ENCODE data around the gene GHRH.

GHRH gene

GRCh38 chr20:37297066-37297736 is 35.6 kb upstream of the GHRH start:
- TF ChIP-seq TAF1 (IDR thresholded peaks at IDR 0.05; ENCODE audit: low read depth) = no peak
- no peak for TF ChIP-seq REST (IDR thresholded peaks at IDR 0.05; ENCODE audit: low read depth)
- TF ChIP-seq FOXM1 (IDR thresholded peaks at IDR 0.05; ENCODE audit: borderline replicate concordance, low read depth) = no peak
- no peak for TF ChIP-seq CEBPB (IDR thresholded peaks at IDR 0.05)
- TF ChIP-seq MAX (IDR thresholded peaks at IDR 0.05) = no peak
- no peak for TF ChIP-seq EP300 (IDR thresholded peaks at IDR 0.05; ENCODE audit: borderline replicate concordance)
- no peak for TF ChIP-seq RAD21 (IDR thresholded peaks at IDR 0.05; ENCODE audit: low read depth)
- TF ChIP-seq, protein P1, sequence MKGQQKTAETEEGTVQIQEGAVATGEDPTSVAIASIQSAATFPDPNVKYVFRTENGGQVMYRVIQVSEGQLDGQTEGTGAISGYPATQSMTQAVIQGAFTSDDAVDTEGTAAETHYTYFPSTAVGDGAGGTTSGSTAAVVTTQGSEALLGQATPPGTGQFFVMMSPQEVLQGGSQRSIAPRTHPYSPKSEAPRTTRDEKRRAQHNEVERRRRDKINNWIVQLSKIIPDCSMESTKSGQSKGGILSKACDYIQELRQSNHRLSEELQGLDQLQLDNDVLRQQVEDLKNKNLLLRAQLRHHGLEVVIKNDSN (IDR thresholded peaks at IDR 0.05) = no peak
- TF ChIP-seq TCF12 (IDR thresholded peaks at IDR 0.05; ENCODE audit: low read depth) = no peak

GRCh38 chr20:37296371-37296770 is 34.8 kb upstream of the GHRH start:
- TF ChIP-seq EGR1 (IDR thresholded peaks at IDR 0.05) (no peak), RAD21 (IDR thresholded peaks at IDR 0.05; ENCODE audit: low read depth) (no peak), TEAD4 (IDR thresholded peaks at IDR 0.05) (no peak), ZBTB7A (IDR thresholded peaks at IDR 0.05; ENCODE audit: low read depth) (no peak), TAF1 (IDR thresholded peaks at IDR 0.05; ENCODE audit: low read depth) (no peak), MAX (IDR thresholded peaks at IDR 0.05) (no peak), CREB1 (IDR thresholded peaks at IDR 0.05; ENCODE audit: low read depth) (no peak), NFIC (IDR thresholded peaks at IDR 0.05) (no peak), FOXM1 (IDR thresholded peaks at IDR 0.05; ENCODE audit: borderline replicate concordance, low read depth) (no peak), EP300 (IDR thresholded peaks at IDR 0.05; ENCODE audit: borderline replicate concordance) (no peak), YY1 (IDR thresholded peaks at IDR 0.05; ENCODE audit: low read depth) (no peak), REST (IDR thresholded peaks at IDR 0.05; ENCODE audit: low read depth) (no peak), CEBPB (IDR thresholded peaks at IDR 0.05) (no peak), TCF12 (IDR thresholded peaks at IDR 0.05; ENCODE audit: low read depth) (no peak)
- TF ChIP-seq, protein P1 (IDR thresholded peaks at IDR 0.05) = no peak

GRCh38 chr20:37295595-37295994 is 34.0 kb upstream of the GHRH start:
- TF ChIP-seq, protein P1 (IDR thresholded peaks at IDR 0.05) = no peak
- no peak for TF ChIP-seq EP300 (IDR thresholded peaks at IDR 0.05; ENCODE audit: borderline replicate concordance)
- no peak for TF ChIP-seq FOXM1 (IDR thresholded peaks at IDR 0.05; ENCODE audit: borderline replicate concordance, low read depth)
- no peak for TF ChIP-seq ZBTB7A (IDR thresholded peaks at IDR 0.05; ENCODE audit: low read depth)
- no peak for TF ChIP-seq TEAD4 (IDR thresholded peaks at IDR 0.05)
- no peak for TF ChIP-seq EGR1 (IDR thresholded peaks at IDR 0.05)
- no peak for TF ChIP-seq NFIC (IDR thresholded peaks at IDR 0.05)
- no peak for TF ChIP-seq TCF12 (IDR thresholded peaks at IDR 0.05; ENCODE audit: low read depth)
- no peak for TF ChIP-seq CEBPB (IDR thresholded peaks at IDR 0.05)
- TF ChIP-seq YY1 (IDR thresholded peaks at IDR 0.05; ENCODE audit: low read depth) = no peak
- no peak for TF ChIP-seq RAD21 (IDR thresholded peaks at IDR 0.05; ENCODE audit: low read depth)
- TF ChIP-seq REST (IDR thresholded peaks at IDR 0.05; ENCODE audit: low read depth) = no peak
- no peak for TF ChIP-seq TAF1 (IDR thresholded peaks at IDR 0.05; ENCODE audit: low read depth)
- no peak for TF ChIP-seq CREB1 (IDR thresholded peaks at IDR 0.05; ENCODE audit: low read depth)
- no peak for TF ChIP-seq MAX (IDR thresholded peaks at IDR 0.05)
